Stimulated activated CD4-positive, alpha-beta T cell treated with anti-CD3 and anti-CD28 coated beads, TNF-alpha, amount 100 ng/mL, for 1 hour (primary cell): Measurements from ENCODE around the gene CRYBA2.
A peak's percentile ranks its signal among the peaks of the same experiment; 100 is the strongest.

Experiments used
- DNase-seq, 3 donors: peaks; one replicate each; pipeline ENCODE4 v3.0.0-alpha.2; 2020; ENCODE audit warnings: low read depth in 3 of 3, low spot score in 1 of 3

CRYBA2 gene

DNA sequence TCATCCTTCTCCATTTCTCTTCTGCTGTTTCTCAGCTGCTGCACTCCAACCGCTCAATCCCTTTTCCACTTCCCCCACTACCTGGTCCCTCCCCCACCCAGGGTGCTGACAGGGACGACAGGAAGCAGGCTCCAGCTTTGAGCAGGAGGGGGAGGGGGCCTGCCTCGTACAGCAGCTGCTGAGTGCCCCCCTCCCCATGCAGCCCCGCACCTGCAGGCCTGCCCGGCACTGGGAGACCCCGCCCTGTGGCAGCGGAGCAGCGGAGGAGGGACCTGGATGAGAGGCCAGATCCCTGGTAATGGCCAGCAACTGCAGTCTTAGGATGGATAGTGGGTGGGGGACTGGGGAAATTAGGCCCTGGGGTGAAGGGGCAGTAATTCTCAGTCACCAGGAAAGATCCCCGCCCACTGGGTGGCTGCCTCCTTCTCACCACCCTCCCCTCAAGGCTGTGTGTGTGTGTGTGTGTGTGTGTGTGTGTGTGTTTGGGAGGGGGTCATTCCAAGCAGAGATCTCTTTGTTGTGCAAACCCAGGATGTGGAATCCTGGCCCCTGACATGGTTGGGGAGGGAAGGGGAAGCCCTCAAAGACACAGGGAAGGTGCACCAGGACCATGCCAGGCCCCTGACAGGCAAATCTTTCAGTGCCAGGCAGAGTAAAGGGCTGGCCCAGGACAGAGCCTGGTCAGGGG, 6.8 kb upstream of the CRYBA2 start:
- no peak for DNase-seq

DNA sequence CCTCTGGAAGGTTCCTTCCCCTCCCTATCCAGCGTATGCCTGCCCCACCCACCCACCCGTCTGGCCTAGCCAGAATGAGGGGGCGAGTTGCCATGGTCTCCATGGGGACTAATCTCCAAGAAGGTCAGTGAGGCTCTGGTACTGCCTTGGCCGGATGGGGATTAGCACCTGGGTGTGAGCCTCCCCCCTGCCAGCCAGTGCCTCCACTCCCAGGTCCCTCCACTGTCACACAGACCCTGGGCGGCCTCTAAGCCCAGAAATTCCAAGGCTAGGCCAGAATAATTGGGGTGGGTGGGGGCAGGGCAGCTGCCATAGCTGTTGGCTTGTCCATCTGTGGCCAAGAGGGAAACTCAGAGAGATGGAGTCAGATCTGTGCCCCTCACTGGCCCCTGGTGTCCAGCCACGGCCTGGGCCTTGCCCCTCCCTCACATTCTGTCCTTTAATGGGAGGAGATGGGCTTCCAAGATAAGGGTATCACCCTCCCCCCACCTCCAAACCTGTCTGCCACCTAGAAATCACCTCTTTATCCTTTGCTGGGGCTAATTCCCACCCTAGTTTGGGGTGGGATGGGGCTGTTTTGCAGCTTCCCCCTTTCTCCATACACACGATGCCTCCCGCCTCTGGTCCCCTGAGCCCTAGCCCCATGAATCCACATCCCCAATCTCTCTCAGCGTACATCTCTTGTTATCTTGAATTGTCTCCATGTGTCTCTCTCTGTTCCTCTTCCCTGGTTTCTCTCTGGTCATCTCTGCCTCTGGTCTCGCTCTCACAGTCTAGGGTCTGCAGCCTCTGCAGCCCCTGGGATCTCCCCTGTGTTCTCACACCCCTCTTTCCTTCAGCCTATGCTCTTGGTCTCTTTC, 6.0 kb upstream of the CRYBA2 start:
- DNase-seq, result no peak

DNA sequence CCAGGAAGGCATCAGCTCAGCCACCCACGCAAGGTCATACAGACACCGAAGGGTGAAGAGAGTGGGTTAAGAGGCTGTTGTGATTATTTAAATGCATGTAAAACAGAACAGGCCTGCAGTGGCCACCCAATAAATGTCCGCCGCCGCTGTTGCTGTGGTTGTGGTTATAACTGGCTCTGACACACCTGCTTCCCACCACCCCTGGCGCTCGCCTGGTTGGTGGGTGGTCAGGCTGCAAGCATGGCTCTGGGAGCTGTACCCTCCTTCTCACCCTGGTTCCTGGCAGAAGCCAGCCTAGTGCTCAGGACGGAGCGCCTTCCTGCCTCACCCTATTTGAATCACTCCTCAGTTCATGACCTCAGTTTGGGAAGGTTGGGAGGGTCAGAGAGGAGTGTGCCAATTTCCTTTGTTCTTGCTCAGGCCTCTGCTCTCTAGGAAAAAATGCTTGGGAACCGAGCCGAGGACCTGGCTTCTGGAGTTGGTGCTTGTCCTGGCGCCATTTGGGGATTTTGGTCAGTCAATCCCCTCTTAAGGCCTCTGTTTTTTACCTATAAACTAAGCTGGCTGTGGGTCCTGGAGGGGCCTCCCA, 5.3 kb upstream of the CRYBA2 start:
- no peak for DNase-seq

DNA sequence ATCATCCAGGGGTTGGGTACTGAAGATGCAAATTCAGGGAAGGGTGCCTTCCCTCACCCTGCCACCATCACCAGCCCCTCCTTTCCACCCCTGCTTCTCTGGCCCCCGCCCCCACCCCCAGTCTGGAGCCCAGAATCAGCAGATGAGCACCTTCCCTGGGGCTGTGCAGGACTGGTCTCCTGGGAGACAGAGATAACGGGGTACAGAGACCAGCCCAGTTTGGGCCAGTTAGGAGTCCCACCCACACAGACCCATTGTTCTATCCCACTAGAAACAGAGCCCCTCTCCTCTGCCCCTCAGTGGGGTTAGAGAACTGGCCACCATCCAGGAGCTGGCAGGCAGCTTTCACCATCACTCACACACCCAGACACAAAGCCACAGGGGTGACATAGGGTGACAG, 4.5 kb upstream of the CRYBA2 start:
- no peak for DNase-seq

DNA sequence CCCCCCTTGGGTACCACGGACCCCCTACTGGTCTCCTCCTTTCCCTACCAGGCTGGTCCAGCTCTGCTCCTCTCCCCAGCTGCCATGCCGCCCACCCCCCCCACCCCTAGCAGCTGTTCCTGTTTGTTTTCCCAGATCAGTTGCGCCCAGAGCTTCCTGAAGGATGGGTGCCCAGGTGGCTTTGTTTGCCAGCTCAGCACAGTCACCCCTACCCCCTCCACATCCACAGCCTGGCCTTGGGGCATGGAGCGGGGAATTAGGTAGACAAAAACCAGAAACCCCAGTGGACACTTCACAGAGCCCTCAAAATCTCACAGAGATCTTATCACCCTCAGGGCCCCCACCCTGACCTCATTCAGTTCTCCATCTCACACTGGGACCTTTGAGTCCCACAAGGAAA, 3.7 kb upstream of the CRYBA2 start:
- DNase-seq, result no peak

DNA sequence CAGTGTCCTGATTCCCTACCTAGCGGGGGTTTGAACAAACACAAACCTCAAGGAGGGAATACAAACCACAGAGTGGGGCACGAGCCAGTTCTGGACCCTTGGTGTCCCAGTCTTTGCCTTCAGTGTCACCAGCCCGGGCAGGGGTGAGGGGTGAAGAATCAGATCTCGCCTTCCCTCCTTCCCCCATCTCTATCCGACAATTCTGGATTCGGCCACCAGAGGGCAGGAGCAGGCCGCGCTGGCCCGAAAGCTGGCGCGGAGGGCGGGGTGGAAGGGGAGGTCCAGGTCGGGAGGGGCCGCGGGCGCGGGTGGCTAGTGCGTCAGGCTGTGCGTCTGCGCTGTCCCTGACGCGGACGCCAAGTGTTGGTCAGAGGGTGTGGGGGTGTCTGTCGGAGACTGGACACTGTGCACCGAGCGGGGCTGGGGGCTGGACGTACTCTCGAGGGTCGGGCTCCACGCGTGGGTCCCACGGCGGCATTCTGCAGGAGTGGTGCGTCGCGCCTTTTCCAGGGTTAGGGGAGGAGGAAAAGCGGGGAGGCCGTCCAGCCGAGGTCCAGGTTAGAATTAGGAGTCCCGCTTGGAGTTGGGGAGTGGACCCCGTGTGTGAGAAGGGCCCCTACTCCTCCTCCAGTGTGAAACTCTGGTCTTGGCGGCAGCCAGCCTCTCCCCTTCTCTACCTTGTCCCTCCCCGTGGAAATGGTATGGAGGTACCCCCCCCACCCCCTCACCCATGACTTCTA, 2.9 kb upstream of the CRYBA2 start:
- DNase-seq, result peak; percentile 36 to 78 (median 39)

DNA sequence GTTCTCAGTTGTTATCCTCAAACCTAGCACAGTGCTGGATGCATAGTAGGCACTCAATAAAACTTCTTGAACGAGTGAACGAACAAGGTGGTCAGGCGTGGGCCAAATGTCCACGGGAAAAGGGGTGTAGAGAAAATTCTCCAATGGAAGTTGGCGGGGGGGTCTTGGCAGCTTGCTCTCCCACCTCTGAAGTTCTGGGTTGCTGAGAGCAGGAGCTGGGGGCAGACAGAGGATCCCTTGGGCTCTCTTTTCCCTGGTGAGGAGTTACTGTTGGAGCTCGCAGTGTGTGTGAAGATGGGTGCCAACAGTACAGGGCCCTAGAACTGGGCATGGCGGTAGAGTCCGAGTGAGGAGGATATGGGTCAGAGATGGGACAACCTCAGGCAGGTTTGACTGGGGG, 2.3 kb upstream of the CRYBA2 start:
- DNase-seq, result no peak

DNA sequence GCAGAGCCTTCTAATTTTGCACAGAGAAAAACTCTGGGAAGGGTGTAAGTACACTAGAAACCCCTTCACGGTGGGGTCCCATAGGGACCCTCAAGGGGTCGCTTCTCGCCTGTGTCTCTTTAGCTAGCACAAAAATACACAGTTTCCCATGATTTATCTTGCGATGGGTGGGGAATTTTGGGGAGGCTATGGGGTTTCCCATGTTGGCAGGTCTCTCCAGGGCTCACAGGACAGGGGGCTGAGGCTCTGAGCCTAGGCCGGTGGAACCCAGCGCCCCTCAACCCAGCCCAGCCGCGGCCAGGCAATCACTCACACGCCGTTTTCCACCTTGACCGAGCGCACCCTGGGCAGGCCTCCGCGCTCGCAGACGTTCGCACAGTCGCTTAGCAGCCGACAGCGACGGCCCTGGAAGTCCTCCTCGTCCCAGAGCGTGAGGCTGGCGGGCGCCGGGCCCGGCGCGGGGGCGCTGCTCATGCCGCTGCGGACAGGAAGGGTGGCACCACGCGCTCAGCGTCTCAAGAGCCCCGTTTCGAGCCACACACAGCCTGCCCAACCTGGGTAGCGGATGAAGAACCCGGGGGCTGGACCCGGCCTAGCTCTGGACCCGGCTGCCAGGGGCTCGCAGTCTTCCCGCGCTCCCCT, 398 bp downstream of the CRYBA2 start:
- DNase-seq, result no peak

DNA sequence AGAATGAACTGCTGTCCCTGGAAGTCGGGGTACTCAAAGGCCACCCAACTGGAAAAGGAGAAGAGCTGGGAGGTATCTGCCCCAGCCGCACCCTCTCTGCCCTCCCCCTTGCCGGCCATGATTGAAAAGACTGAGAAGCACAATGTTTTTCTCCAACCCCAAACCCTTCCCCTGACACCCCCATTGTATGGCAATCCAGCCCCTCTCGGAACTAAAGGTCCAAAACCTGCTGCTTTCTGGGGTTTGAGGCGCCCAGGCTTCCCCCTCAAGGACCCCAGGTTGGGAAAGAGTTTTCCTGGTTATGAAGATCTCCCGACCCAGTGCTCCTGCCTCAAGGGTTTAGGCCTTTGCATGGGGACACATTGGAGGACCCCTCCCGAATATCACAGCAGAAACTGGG, 1.0 kb downstream of the CRYBA2 start:
- no peak for DNase-seq

DNA sequence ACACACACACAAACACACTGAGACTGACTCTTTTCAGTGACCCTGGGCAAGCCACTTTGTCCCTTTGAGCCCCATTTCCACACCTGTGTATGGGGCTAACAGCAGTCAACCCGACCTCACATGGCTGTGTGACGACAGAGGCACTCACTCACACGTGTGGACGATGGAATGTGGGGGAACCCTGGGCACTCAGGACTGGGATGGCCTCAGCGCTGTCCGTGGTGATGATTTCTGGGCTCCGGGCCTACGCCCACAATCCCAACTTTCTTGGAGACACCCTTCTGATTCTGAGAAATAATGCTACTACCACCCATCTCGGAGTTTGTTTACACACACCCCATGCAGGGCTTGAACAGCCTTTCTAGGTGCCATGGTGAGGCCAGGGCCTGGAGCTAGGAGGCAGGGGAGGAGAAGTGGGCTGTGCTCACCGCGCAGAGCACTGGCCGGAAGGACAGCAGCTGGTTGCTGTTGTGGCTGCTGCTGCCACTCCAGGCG, 1.5 kb downstream of the CRYBA2 start:
- DNase-seq, result no peak

DNA sequence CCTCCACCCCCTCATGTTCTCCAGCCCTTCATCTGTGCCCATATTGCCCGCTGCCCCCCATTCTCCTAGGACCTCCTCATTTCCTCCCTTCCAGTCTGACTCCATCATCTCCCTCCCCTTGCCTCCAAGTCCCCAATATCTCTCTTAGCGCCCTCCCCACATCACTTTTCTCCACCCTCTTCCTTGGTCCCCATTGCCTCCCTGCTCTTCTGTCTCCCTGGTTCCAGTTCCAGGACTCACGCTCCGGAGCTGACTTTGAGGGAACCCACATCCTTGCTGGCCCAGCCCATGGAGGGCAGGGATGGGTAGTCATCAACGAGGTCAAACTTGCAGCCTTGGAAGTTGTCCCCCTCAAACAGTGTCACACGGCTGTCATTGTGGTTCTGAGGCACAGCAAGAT, 2.6 kb downstream of the CRYBA2 start:
- no peak for DNase-seq

DNA sequence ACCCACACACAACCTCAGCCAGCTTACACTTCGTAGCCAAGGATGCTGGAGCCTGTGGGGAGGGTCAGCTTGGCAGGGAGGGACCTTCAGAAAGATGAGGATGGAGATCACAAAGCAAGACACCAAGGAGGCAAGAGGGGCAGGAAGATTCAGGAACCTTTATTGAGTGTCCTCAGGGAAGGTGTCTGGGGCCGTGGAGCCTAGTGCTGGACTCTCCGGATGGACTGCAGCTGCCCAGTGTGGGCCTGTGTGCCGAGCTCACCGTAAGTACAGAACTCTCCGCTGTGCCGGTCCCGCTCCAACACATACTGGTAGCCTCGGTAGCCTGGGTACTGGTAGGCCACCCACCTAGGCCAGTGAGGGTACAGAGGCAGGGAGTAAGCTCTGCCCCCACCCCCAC, 3.2 kb downstream of the CRYBA2 start:
- no peak for DNase-seq

DNA sequence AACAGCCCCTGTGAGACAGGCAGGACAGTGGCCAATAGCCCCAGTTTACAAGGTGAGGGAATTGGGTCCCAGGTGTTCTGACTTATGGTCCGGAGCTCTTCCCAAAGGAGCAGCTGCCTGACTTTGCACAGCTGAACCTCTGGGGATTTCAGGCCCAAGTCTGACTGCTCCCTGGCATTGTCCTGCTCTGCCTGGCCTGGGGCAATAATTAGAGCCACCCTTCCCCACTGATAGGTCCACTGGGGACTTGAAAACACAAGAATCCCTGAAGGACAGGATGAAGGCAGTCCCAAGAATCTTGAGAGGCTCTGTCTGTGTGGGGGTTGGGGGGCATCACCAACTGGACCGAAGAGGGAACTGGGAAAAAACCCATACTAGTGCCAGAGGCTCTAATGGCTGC, 4.6 kb downstream of the CRYBA2 start:
- DNase-seq, result no peak

DNA sequence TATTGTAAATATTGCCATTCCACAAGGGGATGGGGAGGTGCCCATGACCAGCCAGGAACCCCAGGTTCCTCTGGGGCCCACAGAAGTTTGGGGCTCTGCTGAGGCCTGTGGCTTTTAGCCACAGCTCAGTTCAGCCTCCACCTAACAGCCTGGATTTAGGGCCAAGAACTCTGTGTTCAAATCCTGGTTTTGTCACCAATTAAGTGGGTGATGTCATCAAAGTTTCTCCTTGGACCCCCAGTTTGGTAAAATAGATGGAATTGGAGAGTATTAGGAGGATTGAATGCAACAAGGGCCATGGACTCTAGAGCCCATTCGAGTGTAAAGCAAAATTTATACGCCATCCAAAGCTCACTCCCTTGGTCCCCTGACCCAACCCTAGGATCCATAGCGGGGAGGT, 5.1 kb downstream of the CRYBA2 start:
- DNase-seq, result no peak

DNA sequence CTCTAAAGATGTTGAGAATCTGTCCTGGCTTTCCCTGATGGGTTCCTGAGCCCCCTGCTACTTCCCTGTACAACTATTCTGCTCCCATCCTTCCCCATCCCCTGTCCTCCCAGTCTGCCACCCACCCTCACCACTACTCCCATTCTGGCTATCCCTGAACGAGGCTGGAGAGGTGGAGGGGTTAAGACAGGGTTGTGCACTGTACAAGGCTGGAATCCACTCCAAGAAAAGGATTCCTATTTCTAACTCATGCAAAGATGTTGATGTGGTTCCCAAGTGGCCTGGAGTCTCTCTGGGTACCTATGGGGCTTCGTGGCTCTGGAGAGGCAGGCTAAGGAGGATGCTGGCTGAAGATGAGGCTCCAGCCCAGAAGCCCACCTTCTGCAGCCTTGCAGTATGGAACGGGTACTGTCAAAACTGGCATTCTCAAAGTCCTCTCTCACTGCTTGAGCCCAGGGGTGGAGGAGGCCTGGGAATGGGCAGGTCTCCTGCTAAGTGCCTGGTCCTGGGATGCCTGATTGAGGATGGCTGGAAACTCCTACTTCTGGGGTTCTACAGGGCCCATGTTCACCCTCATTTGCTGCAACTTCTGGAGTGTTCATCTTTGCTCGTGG, 7.0 kb downstream of the CRYBA2 start:
- no peak for DNase-seq

DNA sequence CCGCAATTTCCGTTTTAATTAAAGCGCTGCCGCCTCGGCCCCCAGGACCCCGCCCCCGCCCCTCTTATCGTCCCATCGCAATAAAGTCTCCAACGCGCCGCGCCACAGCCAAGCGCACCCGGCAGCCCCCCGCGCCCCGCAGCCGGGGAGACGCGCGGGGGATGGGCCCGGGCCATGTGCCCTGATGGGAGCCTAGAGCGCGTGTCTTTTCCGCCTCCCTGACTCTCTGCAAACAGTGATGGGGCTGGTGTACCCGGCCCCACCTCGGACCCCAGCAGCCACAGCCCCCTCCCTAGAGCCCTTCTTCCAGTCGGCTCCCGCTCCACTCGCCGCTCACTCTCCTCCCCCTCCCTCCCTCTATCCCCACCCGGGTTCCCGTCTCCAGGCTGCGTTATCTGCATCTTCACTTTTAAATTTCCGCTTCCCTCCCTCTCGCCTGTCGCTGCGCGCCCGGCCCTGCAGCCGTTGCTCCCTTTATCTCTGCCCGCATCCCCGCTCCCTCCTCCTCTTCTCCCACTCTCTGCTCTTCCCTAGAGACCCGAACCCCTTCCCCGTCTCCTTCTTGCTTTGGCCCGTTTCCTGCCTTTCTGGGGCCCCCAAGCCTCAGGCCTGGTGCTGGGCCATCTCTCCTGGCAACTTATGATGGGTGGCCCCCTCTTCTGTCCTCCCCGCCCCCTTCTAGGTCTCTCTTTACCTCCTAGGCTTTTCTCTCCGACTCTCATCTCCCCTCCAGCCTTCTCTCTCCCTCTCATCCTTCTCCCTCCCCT, 7.7 kb downstream of the CRYBA2 start:
- DNase-seq, result no peak

DNA sequence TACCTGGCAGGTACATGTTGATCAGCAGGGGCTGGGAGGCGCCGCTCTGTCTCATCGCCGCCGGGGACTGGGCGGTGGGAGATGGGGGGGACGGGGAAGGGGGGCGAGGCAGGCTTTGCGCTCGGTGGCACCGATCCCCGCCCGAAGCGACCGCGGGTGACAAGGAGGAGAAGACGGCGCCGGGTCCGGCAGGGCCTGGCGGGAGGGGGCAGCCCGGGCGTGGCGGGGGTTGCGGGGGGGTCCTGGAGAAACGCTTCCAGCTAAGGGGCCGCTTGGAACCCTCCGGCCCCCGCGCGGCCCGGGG, 8.2 kb downstream of the CRYBA2 start, which contains the start of gene FEV:
Gene FEV (minus strand): TSS at position 164 of the 304 bp plus-strand sequence. CDS start 109 bp downstream, at position 55.
- no peak for DNase-seq

DNA sequence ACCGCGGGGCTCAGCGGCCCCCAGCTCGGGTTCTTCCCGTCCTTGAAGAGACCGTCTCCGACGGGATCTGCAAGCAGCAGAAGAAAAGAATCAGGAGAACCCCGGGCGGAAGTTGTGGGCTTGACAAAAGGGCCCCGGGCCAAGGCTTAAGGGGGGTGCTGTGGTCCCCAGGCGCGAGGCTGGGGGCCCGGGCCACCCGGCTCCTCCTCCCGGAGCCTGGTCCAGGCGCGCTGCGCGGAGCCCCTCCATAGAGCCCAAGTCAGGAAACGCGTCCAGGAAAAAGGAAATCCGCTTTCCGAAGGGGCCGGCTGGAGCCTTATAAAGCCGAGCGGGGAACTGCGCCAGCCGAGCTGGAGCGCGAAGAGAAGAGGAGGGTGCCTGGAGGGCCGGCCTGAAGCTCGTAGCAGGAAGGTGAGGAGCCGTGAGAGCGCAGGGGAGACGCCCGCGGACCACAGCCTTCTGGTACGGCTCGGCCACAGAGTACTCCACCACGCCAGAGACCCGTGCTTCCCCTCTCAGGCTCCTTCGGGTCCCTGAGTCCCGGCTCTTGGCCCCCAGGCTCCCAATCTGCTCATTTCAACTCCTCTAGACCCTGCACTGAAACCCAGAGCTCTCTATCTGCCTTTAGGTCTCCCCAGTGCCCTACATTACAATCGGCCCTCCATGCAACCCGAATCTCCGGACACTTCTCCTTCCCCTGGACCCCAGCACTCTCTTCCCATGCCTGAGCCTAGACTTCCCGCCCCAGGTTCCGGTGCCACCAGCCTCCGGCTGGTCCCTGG, 8.8 kb downstream of the CRYBA2 start:
- no peak for DNase-seq

DNA sequence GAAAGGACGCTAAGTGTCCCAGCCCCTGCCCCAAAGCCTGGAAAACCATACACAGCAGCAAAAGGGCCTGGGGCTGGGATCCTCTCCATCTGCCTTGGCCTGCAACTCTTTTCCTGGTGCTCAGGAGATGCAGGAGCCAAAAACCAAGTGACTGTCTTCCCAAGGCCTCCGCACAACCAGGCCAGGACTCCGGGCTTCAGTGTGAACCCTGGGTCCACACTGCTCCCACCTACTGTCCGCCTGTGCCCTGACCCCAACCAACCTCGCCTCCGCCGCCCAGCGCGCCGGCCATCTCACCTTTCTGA, 9.3 kb downstream of the CRYBA2 start:
- no peak for DNase-seq
